K562 (cell line): ENCODE data around the gene ROPN1L. TPM values are rescaled to one million over a fixed set of nuclear protein-coding genes. Genes with fewer than 3 reads are reported as not detected.

Source experiments
- ARID3A ChIP-seq: IDR thresholded peaks from 2 replicates; pipeline ENCODE4 v1.6.1; 2012; ENCODE audit warnings: low read depth, low read length, improper control_type of control experiment, borderline replicate concordance
- ARID4B ChIP-seq: sonication (generic); formaldehyde crosslinking; IDR thresholded peaks from 2 replicates; pipeline ENCODE4 v1.8.0; 2022; ENCODE audit warnings: mild to moderate bottlenecking, missing genetic modification reagents
- CHAMP1 ChIP-seq: fragments of 450-650 bp; IDR thresholded peaks from 2 replicates; pipeline ENCODE4 v1.6.1; 2016; ENCODE audit warnings: mild to moderate bottlenecking
- E2F1 ChIP-seq: sonication (generic); formaldehyde crosslinking; IDR thresholded peaks from 2 replicates; pipeline ENCODE4 v1.8.1; 2023; ENCODE audit warnings: mild to moderate bottlenecking, missing genetic modification reagents, moderate library complexity
- EP300 ChIP-seq: IDR thresholded peaks from 2 replicates; pipeline ENCODE4 v1.6.1; 2012; ENCODE audit warnings: low read length, improper control_type of control experiment
- ETV1 ChIP-seq: fragments of 450-650 bp; conservative IDR thresholded peaks from 2 replicates; pipeline ENCODE4 v1.6.1; 2016; ENCODE audit warnings: missing genetic modification characterization, control low read depth, low read depth, missing compliant biosample characterization
- ETV5 ChIP-seq: sonication (generic); formaldehyde crosslinking; IDR thresholded peaks from 2 replicates; pipeline ENCODE4 v1.4.0; 2020; ENCODE audit warnings: low read depth, mild to moderate bottlenecking, missing genetic modification reagents
- FOXK1 ChIP-seq: sonication (generic); formaldehyde crosslinking; IDR thresholded peaks from 2 replicates; pipeline ENCODE4 v1.8.0; 2022; ENCODE audit warnings: missing genetic modification reagents, mild to moderate bottlenecking, borderline replicate concordance
- GTF2E2 ChIP-seq: fragments of 200-800 bp; sonication (Bioruptor generic); IDR thresholded peaks from 2 replicates; pipeline ENCODE4 v1.6.1; 2016; ENCODE audit warnings: missing genetic modification characterization, missing compliant biosample characterization
- ID3 ChIP-seq, 2 experiments: fragments of 250-450 bp in 1 of 2; fragments of 450-650 bp in 1 of 2; sonication (Bioruptor Pico) in 1 of 2; IDR thresholded peaks; 2 replicates each; pipeline versions ENCODE4 v1.6.1 to v1.8.0; 2016 to 2021; ENCODE audit warnings: mild to moderate bottlenecking in 2 of 2, moderate library complexity in 2 of 2, missing compliant biosample characterization in 1 of 2, missing genetic modification characterization in 1 of 2
- KAT2B ChIP-seq: IDR thresholded peaks from one replicate; pipeline ENCODE4 v1.6.1; 2012; ENCODE audit warnings: low read depth, mild to moderate bottlenecking, control low read depth, inconsistent platforms, low read length, moderate library complexity
- KDM1A ChIP-seq, 2 experiments: fragments of 450-650 bp; IDR thresholded peaks; 2 replicates each; pipeline ENCODE4 v1.6.1; 2016; ENCODE audit warnings: mild to moderate bottlenecking in 2 of 2
- KHSRP ChIP-seq: fragments of 450-650 bp; IDR thresholded peaks from 2 replicates; pipeline ENCODE4 v1.6.1; 2017
- MEF2D ChIP-seq: conservative IDR thresholded peaks from 2 replicates; pipeline ENCODE4 v1.6.1; 2016; ENCODE audit warnings: low read depth, missing genetic modification characterization, missing compliant biosample characterization
- MTA3 ChIP-seq: fragments of 450-650 bp; formaldehyde crosslinking; IDR thresholded peaks from 2 replicates; pipeline ENCODE4 v1.6.1; 2017; ENCODE audit warnings: mild to moderate bottlenecking, borderline replicate concordance
- NBN ChIP-seq: fragments of 450-650 bp; IDR thresholded peaks from 2 replicates; pipeline ENCODE4 v1.6.1; 2016; ENCODE audit warnings: low read depth, mild to moderate bottlenecking
- SREBF1 ChIP-seq: fragments of 150-350 bp; IDR thresholded peaks from 2 replicates; pipeline ENCODE4 v1.6.1; 2014; ENCODE audit warnings: antibody characterized with exemption, low read depth, low read length, borderline replicate concordance
- polyA plus RNA-seq, 8 experiments: library from polyadenylated mRNA; depleted of rRNA in 4 of 8; stranded (reverse) in 5 of 8; unstranded in 3 of 8; fragments of >200 nt; fragmentation: Nextera tagmentation in 2 of 8; fragmentation: Illumina TruSeq in 1 of 8; extraction: Ambion mirVana in 2 of 8; extraction: Trizol in 1 of 8; gene quantifications; 2 replicates each; pipeline versions ENCODE4 v1.2.1 to v1.2.3, GENCODE V29; 2011 to 2014; ENCODE audit warnings: inconsistent platforms in 1 of 8, missing spikeins in 1 of 8
- total RNA-seq, 7 experiments: library from RNA; depleted of rRNA in 6 of 7; stranded (reverse); fragments of >200 nt in 6 of 7; fragmentation: Illumina TruSeq in 2 of 7; extraction: Trizol in 2 of 7; gene quantifications; 2 replicates each; pipeline versions ENCODE4 v1.2.1 to v1.2.3, GENCODE V29; 2011 to 2021; ENCODE audit warnings: low replicate concordance in 1 of 7

ROPN1L gene
- total and polyA plus RNA-seq, 9 of the 15 experiments (the other 6 are each of a cell fraction or from before 2014, with no cell fraction given), result 0.04 to 0.85 (median 0.24) TPM; not detected in 3

GRCh38 chr5:10507575-10508096 is 66.0 kb downstream of the ROPN1L start (continued):
- TF ChIP-seq FOXK1 (CRISPR knock-in tag) (peak; percentile 43; the same call in 1 of the 2 replicates), ARID3A (peak; percentile 99), E2F1 (CRISPR knock-in tag) (no peak), EP300 (peak; percentile 93), ETV5 (peak; percentile 76; the same call in 1 of the 2 replicates), GTF2E2 (no peak), CHAMP1 (0 out of 2 replicates have a peak, but pooled peaks have one; percentile 16), MTA3 (peak; percentile 68; the same call in 1 of the 2 replicates), MEF2D (tag) (peak; percentile 68), NBN (peak; percentile 90), ETV1 (peak; percentile 96), SREBF1 (no peak), KAT2B (no peak), KHSRP (peak; percentile 17; the same call in 1 of the 2 replicates), KDM1A (IDR thresholded peaks at IDR 0.05) (peak; percentile 99), ARID4B (CRISPR knock-in tag) (no peak), ID3 (CRISPR knock-in tag; IDR thresholded peaks at IDR 0.05) (no peak), ID3 (tag; IDR thresholded peaks at IDR 0.05) (peak; percentile 83)
